HepG2 (cell line): ENCODE measurements around the gene DUS1L. TPM values are rescaled to one million over a fixed set of nuclear protein-coding genes. Genes with fewer than 3 reads are reported as not detected.

ENCODE experiments used
- BCL3 ChIP-seq: sonication (generic); formaldehyde crosslinking; IDR thresholded peaks from 2 replicates; pipeline ENCODE4 v1.5.1; 2020; ENCODE audit warnings: mild to moderate bottlenecking, missing genetic modification reagents, moderate library complexity
- FIP1L1 ChIP-seq: fragments of 200-400 bp; formaldehyde crosslinking; IDR thresholded peaks from 2 replicates; pipeline ENCODE4 v1.6.1; 2018; ENCODE audit warnings: low read depth, mild to moderate bottlenecking, low read length, moderate library complexity, borderline replicate concordance; ENCODE audit not compliant: insufficient read depth
- GATAD2A ChIP-seq: IDR thresholded peaks from 2 replicates; pipeline ENCODE4 v1.6.1; 2016
- HDAC1 ChIP-seq: sonication (generic); formaldehyde crosslinking; IDR thresholded peaks from 2 replicates; pipeline ENCODE4 v1.5.1; 2020; ENCODE audit warnings: mild to moderate bottlenecking, missing genetic modification reagents
- HDAC2 ChIP-seq: sonication (generic); formaldehyde crosslinking; IDR thresholded peaks from 2 replicates; pipeline ENCODE4 v1.4.0; 2020; ENCODE audit warnings: missing genetic modification reagents
- HNRNPH1 ChIP-seq: fragments of 200-400 bp; formaldehyde crosslinking; optimal IDR thresholded peaks from 2 replicates; pipeline ENCODE3; 2017; ENCODE audit warnings: mild to moderate bottlenecking, low read depth, low read length
- MXD4 ChIP-seq: IDR thresholded peaks from 2 replicates; pipeline ENCODE4 v1.6.1; 2016; ENCODE audit warnings: mild to moderate bottlenecking, missing biosample characterization, missing genetic modification reagents
- NCOA5 ChIP-seq: sonication (generic); formaldehyde crosslinking; IDR thresholded peaks from 2 replicates; pipeline ENCODE4 v1.4.0; 2020; ENCODE audit warnings: missing genetic modification reagents
- NR2F6 ChIP-seq, 2 experiments: IDR thresholded peaks; 2 replicates each; pipeline ENCODE4 v1.6.1; 2016; ENCODE audit warnings: antibody characterized with exemption in 1 of 2, mild to moderate bottlenecking in 1 of 2
- RBM39 ChIP-seq: fragments of 200-400 bp; formaldehyde crosslinking; IDR thresholded peaks from one replicate; pipeline ENCODE4 v1.6.1; 2018; ENCODE audit warnings: antibody characterized with exemption, mild to moderate bottlenecking, low read depth, low read length; ENCODE audit not compliant: poor library complexity, severe bottlenecking
- SNAI1 ChIP-seq: sonication (generic); formaldehyde crosslinking; IDR thresholded peaks from 2 replicates; pipeline ENCODE4 v1.5.0; 2020; ENCODE audit warnings: mild to moderate bottlenecking, missing genetic modification reagents, borderline replicate concordance
- SP140L ChIP-seq: sonication (generic); formaldehyde crosslinking; IDR thresholded peaks from 2 replicates; pipeline ENCODE4 v1.4.0; 2020; ENCODE audit warnings: missing genetic modification reagents, borderline replicate concordance
- TAF1 ChIP-seq: sonication (generic); formaldehyde crosslinking; IDR thresholded peaks from 2 replicates; pipeline ENCODE4 v1.4.0; 2020; ENCODE audit warnings: missing genetic modification reagents
- TRAFD1 ChIP-seq: sonication (generic); formaldehyde crosslinking; IDR thresholded peaks from 2 replicates; pipeline ENCODE4 v1.5.1; 2020; ENCODE audit warnings: missing genetic modification reagents, mild to moderate bottlenecking, borderline replicate concordance
- XBP1 ChIP-seq: sonication (generic); formaldehyde crosslinking; IDR thresholded peaks from 2 replicates; pipeline ENCODE4 v1.5.0; 2020; ENCODE audit warnings: missing genetic modification reagents
- ZBTB34 ChIP-seq: sonication (generic); formaldehyde crosslinking; IDR thresholded peaks from 2 replicates; pipeline ENCODE4 v1.8.0; 2022; ENCODE audit warnings: mild to moderate bottlenecking, missing genetic modification reagents
- ZMYM3 ChIP-seq: sonication (generic); formaldehyde crosslinking; IDR thresholded peaks from 2 replicates; pipeline ENCODE4 v1.5.1; 2020; ENCODE audit warnings: mild to moderate bottlenecking, missing genetic modification reagents
- ZNF414 ChIP-seq: sonication (generic); formaldehyde crosslinking; IDR thresholded peaks from 2 replicates; pipeline ENCODE4 v1.5.0; 2020; ENCODE audit warnings: missing genetic modification reagents
- ZNF446 ChIP-seq: sonication (generic); formaldehyde crosslinking; IDR thresholded peaks from 2 replicates; pipeline ENCODE4 v1.5.0; 2020; ENCODE audit warnings: mild to moderate bottlenecking, missing genetic modification reagents
- ZXDC ChIP-seq: sonication (generic); formaldehyde crosslinking; IDR thresholded peaks from 2 replicates; pipeline ENCODE4 v1.5.0; 2020; ENCODE audit warnings: mild to moderate bottlenecking, missing genetic modification reagents
- polyA plus RNA-seq, 8 experiments: library from polyadenylated mRNA; depleted of rRNA in 3 of 8; stranded (reverse) in 7 of 8; unstranded in 1 of 8; fragments of >200 nt; fragmentation: Illumina TruSeq in 4 of 8; extraction: Trizol in 4 of 8; gene quantifications; 2 replicates each; pipeline versions ENCODE4 v1.2.1 to v1.2.3, GENCODE V29; 2011 to 2016; ENCODE audit warnings: low read depth in 4 of 8, missing spikeins in 1 of 8, mixed read lengths in 1 of 8; ENCODE audit not compliant: insufficient read depth in 1 of 8
- total RNA-seq, 5 experiments: library from RNA; depleted of rRNA; stranded (reverse); fragments of >200 nt; fragmentation: Illumina TruSeq; extraction: Trizol; gene quantifications; 2 replicates each; pipeline ENCODE4 v1.2.3, GENCODE V29; 2016; ENCODE audit warnings: low read depth in 1 of 5

The DUS1L gene
- total and polyA plus RNA-seq, 2 of the 13 experiments (the other 11 are each of a cell fraction or from before 2014, with no cell fraction given) = 81.0 to 109 TPM

GRCh38 chr17:82065638-82066303 is at the start of gene DUS1L (continued):
- TF ChIP-seq SNAI1 (no peak; the same call in 1 of the 2 replicates), ZMYM3 (CRISPR knock-in tag) (peak; percentile 44; the same call in 1 of the 2 replicates), HDAC1 (peak; percentile 95), XBP1 (no peak), FIP1L1 (no peak), HDAC2 (peak; percentile 73), ZXDC (CRISPR knock-in tag) (peak; percentile 86; the same call in 1 of the 2 replicates), BCL3 (peak; percentile 77), RBM39 (peak; percentile 71), HNRNPH1 (no peak), NCOA5 (CRISPR knock-in tag) (no peak), NR2F6 (IDR thresholded peaks at IDR 0.05) (peak; percentile 96), NR2F6 (CRISPR knock-in tag; IDR thresholded peaks at IDR 0.05) (peak; percentile 100), ZBTB34 (CRISPR knock-in tag) (peak; percentile 70; the same call in 1 of the 2 replicates), GATAD2A (CRISPR knock-in tag) (peak; percentile 76; the same call in 1 of the 2 replicates), TAF1 (CRISPR knock-in tag) (peak; percentile 89), ZNF446 (CRISPR knock-in tag) (peak; percentile 89), MXD4 (peak; percentile 59; the same call in 1 of the 2 replicates), TRAFD1 (no peak), SP140L (CRISPR knock-in tag) (peak; percentile 43; the same call in 1 of the 2 replicates), ZNF414 (CRISPR knock-in tag) (peak; percentile 82)
